HG02852 (cell line): ENCODE measurements around the gene POLR3A.

Source experiments
- ATAC-seq: cut with Tn5 transposase; IDR thresholded peaks from one replicate; pipeline ENCODE4 v1.9.1; 2021; ENCODE audit warnings: mild to moderate bottlenecking, moderate library complexity; ENCODE audit not compliant: unreplicated experiment

The POLR3A gene

DNA sequence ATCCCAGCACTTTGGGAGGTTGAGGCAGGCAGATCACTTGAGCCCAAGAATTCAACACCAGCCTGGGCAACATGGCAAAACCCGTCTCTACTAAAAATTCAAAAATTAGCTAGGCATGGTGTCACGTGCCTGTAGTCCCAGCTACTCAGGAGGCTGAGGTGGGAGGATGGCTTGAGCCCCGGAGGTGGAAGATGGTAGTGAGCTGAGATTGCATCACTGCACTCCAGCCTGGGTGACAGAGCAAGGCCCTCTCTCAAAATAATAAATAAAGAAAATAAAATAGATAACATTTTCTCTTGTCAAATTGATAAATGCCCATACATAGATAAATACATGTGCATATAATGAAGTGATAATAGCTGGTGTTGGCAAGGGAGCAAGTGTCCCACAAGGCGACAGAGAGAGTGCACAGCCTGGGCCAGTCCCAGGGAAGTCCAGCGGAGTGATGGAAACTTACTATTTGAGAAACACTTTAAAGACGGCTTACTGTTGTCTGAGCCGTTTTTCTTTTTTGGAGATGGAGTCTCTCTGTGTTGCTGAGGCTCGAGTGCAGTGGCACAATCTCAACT is 69.3 kb downstream of the POLR3A start:
- no peak for ATAC-seq

GRCh38 chr10:77959384-77959783 is 69.9 kb downstream of the POLR3A start:
- ATAC-seq, result no peak

- ATAC-seq, result no peak
Observed at GRCh38 chr10:77955136-77955535, 74.2 kb downstream of the POLR3A start.

DNA sequence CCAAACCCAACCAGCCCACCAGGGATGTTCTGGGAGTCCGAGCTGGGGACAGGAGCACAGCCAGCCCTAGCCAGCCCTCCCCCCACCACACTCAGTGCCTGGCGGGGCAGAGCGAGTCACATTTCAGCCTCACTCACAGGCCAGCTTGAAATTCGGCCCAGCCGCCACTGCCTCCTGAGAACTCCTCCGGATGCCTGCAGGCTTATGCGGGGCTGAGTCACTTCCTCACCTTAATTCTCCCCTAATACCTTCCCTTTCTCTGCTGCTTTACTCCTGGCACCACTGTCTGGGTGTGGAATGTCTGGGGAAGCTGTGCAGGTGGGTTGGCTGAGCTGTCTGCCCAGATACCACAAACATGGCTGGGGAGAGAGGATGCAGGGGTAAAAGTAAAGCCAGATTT is 80.1 kb downstream of the POLR3A start:
- no peak for ATAC-seq

DNA sequence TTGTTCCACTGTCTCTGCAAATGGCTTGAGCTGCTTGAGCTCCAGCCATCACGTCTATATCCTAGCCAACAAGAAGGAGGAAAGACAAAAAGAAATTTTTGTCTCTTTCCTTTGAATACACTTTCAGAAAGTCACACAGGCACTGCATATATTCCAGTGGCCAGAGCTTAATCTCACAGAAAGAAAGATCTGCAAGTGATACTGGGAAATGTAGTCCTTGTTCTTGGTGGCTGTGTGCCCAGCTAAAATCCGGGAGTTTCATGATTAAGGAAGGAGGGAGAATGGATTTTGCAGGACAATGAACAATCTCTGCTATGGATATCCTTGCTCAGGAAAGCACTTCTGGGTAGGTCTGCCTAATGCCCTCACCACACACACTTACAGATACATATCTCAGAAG is 83.2 kb downstream of the POLR3A start:
- ATAC-seq, result no peak

DNA sequence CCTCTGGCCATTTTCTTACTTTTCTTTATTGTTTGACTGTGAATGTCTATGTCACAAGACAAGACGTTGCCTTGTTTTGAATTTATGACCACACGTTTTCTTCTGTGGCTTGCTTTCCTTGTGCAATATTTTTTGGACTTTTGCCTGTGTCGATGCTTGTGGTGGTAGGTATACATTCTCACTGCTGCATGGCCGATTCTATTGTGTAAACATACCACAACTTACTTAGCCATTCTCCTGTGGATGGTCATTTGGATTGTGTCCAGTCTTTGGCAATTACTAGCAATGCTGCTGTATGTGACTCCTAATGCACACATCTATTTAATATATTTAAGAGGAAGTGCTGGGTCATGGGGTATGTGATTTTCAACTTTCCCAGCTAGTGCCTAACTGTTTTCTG is 84.8 kb downstream of the POLR3A start:
- ATAC-seq, result no peak

DNA sequence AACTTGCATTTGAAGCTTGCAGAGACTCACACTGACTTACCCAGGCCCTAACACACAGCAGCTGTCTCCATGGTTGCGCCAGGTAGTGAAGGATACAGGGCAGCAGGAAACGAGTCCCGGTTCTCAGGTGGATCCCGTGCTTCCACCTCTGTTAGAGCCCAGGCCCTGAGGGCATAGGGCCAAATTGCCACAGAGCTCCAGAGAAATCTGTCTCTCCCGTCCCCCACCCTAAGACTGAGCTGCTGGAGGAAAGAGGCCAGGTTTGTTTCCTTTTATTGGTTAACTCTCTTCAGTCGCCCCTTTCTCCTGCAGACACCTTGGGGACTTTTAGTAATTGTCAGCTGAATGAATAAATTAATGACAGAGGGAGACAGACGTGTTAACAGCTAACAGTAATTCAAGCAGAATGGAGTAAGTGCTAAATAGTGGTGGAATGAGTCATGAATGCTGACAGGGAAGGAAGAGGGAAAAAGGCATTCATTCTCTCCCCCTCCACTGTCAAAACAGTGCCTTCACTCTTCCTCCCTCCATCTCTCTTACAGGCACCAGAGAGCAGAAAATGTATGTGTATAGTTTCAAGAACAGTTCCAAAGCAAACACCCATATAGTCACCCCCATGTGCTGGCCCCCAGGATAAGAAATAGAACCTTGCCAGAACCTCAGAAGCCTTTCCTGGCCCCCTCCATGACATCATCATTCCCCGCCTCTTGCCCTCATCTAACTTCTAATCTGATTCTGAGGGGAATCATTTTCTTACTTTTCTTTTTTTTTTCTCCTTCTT is 86.0 kb downstream of the POLR3A start:
- ATAC-seq, result no peak

DNA sequence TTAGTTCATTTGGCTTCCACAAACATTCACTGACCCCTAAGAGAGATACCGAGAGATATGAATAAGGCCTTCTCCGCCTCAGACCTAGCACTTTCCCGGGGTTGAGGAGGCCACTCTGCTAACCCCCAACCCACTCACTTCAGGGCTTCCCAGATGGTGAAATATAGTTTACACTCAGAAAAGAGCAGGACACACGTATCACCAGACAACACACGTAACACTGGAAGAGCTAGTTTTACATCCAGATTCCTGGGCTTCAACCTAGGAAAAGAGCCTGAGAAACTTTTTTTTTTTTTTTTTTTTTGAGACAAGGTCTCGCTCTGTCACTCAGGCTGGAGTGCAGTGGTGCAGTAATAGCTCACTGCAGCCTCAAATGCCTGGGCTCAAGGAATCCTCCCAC is 87.5 kb downstream of the POLR3A start:
- ATAC-seq, result no peak

- no peak for ATAC-seq
Observed at GRCh38 chr10:77940627-77941026, 88.7 kb downstream of the POLR3A start.

- no peak for ATAC-seq
Observed at GRCh38 chr10:77940225-77940624, 89.1 kb downstream of the POLR3A start.

- ATAC-seq, result no peak
Observed at GRCh38 chr10:77939561-77940001, 89.7 kb downstream of the POLR3A start.

DNA sequence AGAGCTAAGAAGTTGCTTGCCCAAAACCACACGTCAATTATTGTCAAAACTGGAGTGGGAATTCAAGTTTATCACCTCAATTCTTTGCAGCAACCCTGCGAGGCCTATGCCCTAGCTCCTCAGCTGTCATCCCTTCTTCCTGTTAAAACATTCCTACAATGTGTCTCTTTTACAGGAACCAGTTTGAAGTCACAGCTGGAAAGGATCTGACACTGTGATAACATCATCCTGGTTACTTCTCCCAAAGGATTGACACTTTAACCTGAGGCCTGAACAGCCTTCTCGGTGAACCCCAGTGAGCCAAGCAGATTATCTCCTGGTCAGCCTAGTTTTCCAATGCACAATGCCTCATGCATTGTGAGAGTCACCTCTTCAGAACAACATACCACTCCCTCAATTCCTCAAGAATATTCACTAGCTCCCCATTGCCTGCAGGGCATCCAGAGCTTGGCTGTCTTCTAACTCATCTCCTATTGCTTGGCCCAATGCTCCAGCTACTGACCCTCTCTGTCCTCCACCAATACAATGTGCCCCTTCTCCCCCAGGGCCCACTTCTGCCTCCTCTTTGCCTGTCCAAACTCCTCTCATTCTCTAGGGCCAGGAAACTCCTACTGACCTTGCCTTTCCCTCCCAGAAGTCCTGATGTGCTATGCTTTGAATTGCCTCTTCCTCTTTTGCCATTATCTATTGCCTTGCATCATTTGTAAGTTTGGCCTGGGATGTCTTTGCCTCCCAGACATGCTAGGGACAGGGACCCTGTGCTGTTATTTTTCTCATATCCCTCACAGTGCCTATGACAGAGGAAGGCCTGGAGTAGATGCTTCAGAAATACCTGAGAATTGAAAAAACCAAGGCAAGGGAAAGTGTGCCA is 92.4 kb downstream of the POLR3A start:
- ATAC-seq, result no peak

DNA sequence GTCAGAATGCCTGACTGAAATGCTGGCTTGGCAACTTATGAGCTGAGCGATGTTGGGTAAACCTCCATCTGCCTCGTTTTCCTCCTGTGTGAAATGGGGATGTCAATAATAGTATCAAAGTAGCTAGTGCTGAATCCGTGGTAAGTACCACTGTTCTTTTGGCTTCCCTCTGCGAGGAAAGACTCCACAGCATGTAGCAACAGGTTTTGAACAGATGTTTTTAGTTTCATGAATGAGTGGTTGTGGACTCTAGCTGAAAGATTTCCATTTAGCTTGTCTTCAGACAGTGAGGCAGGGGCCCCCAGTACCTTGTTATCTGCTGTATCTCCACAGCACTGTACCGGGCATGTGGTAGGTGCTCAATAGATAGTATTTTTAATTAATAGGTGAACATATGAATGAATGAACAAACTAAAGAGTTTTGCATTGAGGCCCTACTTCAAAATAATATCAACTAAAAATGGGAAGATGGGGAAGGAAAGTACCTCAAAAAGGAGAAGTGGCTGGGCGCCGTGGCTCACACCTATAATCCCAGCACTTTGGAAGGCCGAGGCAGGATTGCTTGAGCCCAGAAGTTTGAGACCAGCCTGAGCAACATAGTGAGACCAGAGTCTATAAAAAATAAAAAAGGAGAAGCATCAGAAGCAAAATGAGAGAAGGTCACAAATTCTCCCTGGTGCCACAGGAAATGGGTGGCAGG is 97.1 kb downstream of the POLR3A start:
- no peak for ATAC-seq

DNA sequence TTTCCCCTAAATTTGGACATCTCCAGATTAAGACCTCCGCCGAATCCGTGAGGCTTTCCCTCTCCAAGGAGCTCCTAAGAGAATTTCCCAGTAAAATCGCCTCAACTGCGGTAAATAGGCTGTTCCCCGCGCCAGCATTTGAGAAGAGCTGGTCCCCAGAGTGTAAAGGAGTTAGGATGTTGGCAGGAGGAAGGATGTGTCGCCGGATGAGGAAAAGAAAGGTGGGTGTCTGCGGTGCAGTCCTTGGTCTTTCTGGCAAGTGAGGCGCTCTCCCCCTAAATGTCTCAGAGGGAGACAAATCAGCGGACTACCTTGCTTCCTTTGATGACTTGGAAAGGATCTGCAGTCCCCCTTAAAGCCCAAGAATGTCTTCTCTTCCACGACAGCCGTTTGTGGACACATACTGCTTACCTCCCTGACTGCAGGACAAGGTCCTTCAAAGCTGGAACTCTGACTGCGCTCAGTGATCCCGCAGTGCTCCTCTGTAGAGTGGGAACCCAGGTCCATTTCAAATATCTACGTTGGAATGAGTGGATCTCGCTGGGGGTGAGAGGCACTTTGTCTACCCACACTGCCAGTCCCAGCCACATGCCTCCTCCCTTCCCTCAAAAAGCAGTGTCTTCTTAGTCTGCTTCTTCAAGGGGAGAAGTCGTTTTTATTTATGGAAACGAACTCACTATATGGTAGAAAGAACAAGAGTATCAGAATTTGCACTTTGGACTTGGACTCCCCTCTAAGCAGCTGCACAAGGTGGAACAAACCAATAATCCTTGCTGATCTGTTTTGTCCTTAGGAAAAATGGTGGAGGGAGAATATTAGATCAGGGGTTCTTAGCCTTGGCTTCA is 101.7 kb downstream of the POLR3A start:
- no peak for ATAC-seq

- ATAC-seq, result no peak
Observed at GRCh38 chr10:77926566-77927401, 102.5 kb downstream of the POLR3A start, which contains the start of gene DLG5. TSS of gene DLG5 (minus strand) at chr10:77926755. CDS start at chr10:77926520, 235 bp downstream.

GRCh38 chr10:77925795-77926565 is 103.3 kb downstream of the POLR3A start:
- no peak for ATAC-seq

DNA sequence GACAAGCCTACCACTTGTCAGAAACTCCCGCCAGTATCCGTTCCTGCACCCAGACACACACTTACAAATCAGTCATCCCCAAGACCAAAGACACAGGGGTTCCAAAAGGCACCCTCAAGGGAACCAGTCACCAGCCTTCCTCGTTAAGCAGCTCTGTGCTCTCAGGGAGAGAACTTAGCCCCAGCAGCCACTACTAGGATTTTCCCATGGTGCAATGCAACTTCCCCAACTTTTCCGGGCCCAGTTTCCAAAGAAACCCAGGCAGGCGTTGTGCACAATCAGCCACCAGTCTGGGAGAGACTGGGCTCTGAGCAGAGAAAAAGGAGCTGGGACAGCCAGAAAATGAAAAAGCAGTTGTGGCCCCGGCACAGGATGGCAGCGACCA is 103.9 kb downstream of the POLR3A start:
- no peak for ATAC-seq

GRCh38 chr10:77922566-77923179 is 106.6 kb downstream of the POLR3A start:
- no peak for ATAC-seq
